Caco-2 (cell line): Measurements from ENCODE around the gene FCRLB. TPM values are rescaled to one million over a fixed set of nuclear protein-coding genes. Genes with fewer than 3 reads are reported as not detected.

Source experiments
- BruUV-seq: library from RNA; stranded (reverse); fragments of 400-500 nt; replicated peaks from 2 replicates; lab custom pipeline; 2021; lab: Mats Ljungman, UMichigan
- CTCF ChIA-PET: fragments of 300-600 bp; sonication (Branson Sonifier 250); formaldehyde crosslinking; loops from one replicate; lab custom pipeline; 2022; ENCODE audit warnings: antibody characterized with exemption; lab: Charles Lee
- POLR2A ChIA-PET: fragments of 300-600 bp; sonication (Branson Sonifier 250); formaldehyde crosslinking; loops from one replicate; lab custom pipeline; 2022; ENCODE audit warnings: antibody characterized with exemption; lab: Charles Lee
- DNase-seq, 2 experiments: peaks; one replicate each; pipeline versions ENCODE4 v3.0.0 to v3.0.0-alpha.2; 2020 to 2022
- H3K27me3 ChIP-seq: replicated peaks from 2 replicates; pipeline ENCODE4 v1.6.0; 2011; ENCODE audit warnings: low read length; ENCODE audit not compliant: control insufficient read depth, insufficient read depth
- H3K36me3 ChIP-seq: 2 replicates; pipeline ENCODE4 v1.5.1; 2011; ENCODE audit warnings: low read length; ENCODE audit not compliant: control insufficient read depth, insufficient read depth
- H3K4me1 ChIP-seq: fragments of 250-450 bp; sonication (Bioruptor Pico); 2 replicates; pipeline ENCODE4 v1.5.1; 2020; ENCODE audit warnings: mild to moderate bottlenecking
- H3K4me3 ChIP-seq: 2 replicates; pipeline ENCODE4 v1.5.1; 2011; ENCODE audit warnings: low read depth, mild to moderate bottlenecking, control low read depth, low read length
- H3K9me3 ChIP-seq: fragments of 250-450 bp; sonication (Bioruptor Pico); 2 replicates; pipeline ENCODE4 v1.5.1; 2020; ENCODE audit warnings: mild to moderate bottlenecking, moderate library complexity
- H3K27ac Mint-ChIP-seq: one replicate; pipeline ENCODE4 v1.8.0; 2022; ENCODE audit warnings: mixed read lengths; ENCODE audit not compliant: unreplicated experiment
- H3K27me3 Mint-ChIP-seq: one replicate; pipeline ENCODE4 v1.8.0; 2022; ENCODE audit warnings: mixed read lengths; ENCODE audit not compliant: insufficient read depth, unreplicated experiment
- H3K36me3 Mint-ChIP-seq: one replicate; pipeline ENCODE4 v1.8.0; 2022; ENCODE audit warnings: mild to moderate bottlenecking, mixed read lengths; ENCODE audit not compliant: insufficient read depth, unreplicated experiment
- H3K4me1 Mint-ChIP-seq: one replicate; pipeline ENCODE4 v1.8.0; 2022; ENCODE audit warnings: low read depth, mixed read lengths; ENCODE audit not compliant: unreplicated experiment
- H3K4me3 Mint-ChIP-seq: one replicate; pipeline ENCODE4 v1.8.0; 2022; ENCODE audit warnings: mild to moderate bottlenecking, moderate library complexity, mixed read lengths; ENCODE audit not compliant: unreplicated experiment
- H3K9me3 Mint-ChIP-seq: one replicate; pipeline ENCODE4 v1.8.0; 2022; ENCODE audit warnings: mixed read lengths; ENCODE audit not compliant: unreplicated experiment
- intact Hi-C: fragments of 100-400 bp; cut with micrococcal nuclease; formaldehyde crosslinking; loops from one replicate; pipeline ENCODE4 v1.10.0; 2022; ENCODE audit not compliant: unreplicated experiment
- total RNA-seq: library from RNA; stranded (reverse); gene quantifications from 2 replicates; pipeline ENCODE4 v1.2.3, GENCODE V29; 2022
- TF ChIP-seq, protein P1 (sequence below), 2 experiments: fragments of 200-600 bp in 1 of 2; IDR thresholded peaks; 1 replicate in 1 of 2; 2 replicates in 1 of 2; pipeline versions ENCODE4 v1.5.1 to v1.8.0; 2011 to 2022; ENCODE audit warnings: antibody characterized with exemption in 1 of 2, control low read depth in 1 of 2, inconsistent platforms in 1 of 2, low read depth in 1 of 2, low read length in 1 of 2, mild to moderate bottlenecking in 1 of 2, moderate library complexity in 1 of 2; ENCODE audit not compliant: insufficient read depth in 1 of 2, severe bottlenecking in 1 of 2, unreplicated experiment in 1 of 2

The FCRLB gene
- total RNA-seq, 1 experiment from 2014 or later, result 0.29 TPM

DNA sequence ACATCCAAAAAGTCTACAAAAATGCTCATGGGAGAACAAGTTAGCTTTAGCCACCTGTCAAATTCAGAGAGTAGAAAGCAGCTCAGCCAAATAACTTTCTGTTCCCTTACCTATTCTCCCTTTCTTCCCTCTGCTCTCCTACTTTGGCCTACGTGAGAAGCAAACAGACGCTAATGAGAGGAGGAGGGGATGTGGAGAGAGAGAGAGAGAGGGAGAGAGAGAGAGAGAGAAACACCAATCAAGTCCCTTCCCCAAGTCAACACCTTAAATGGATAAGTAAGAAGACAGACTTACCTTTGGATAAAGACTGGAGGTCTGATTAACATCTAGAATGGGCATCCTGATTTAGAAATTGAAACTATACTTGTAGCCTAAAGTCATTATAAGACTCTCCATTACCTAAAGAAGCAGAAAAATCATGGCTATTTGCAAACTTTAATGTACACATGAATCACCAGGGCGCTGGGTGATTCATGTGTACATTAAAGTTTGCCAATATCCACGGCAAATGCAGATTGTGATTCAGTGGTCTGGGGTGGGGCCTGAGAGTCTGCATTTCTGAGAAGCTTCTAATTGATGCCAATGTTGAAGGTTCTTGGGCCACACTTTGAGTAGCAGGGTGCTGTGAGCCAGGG lies 15.1 kb downstream of the FCRLB start:
- Mint-ChIP-seq H3K27ac (no peak overlapping the region), H3K4me1 (no peaks in the 10 kb centered on the region), H3K9me3 (no peaks in the 10 kb centered on the region), H3K36me3 (no peaks in the 10 kb centered on the region), H3K4me3 (no peak overlapping the region), H3K27me3 (peaks cover 13% of the 10 kb centered on the region)
- Histone ChIP-seq H3K9me3 (no peaks in the 10 kb centered on the region), H3K4me1 (no peaks in the 10 kb centered on the region), H3K27me3 (no peaks in the 10 kb centered on the region), H3K4me3 (no peak overlapping the region), H3K36me3 (no peaks in the 10 kb centered on the region)
- ChIA-PET CTCF (no interaction called here), POLR2A (no interaction called here)
- intact Hi-C loops, result no loop called here
- DNase-seq, result no peak
- TF ChIP-seq, protein P1, sequence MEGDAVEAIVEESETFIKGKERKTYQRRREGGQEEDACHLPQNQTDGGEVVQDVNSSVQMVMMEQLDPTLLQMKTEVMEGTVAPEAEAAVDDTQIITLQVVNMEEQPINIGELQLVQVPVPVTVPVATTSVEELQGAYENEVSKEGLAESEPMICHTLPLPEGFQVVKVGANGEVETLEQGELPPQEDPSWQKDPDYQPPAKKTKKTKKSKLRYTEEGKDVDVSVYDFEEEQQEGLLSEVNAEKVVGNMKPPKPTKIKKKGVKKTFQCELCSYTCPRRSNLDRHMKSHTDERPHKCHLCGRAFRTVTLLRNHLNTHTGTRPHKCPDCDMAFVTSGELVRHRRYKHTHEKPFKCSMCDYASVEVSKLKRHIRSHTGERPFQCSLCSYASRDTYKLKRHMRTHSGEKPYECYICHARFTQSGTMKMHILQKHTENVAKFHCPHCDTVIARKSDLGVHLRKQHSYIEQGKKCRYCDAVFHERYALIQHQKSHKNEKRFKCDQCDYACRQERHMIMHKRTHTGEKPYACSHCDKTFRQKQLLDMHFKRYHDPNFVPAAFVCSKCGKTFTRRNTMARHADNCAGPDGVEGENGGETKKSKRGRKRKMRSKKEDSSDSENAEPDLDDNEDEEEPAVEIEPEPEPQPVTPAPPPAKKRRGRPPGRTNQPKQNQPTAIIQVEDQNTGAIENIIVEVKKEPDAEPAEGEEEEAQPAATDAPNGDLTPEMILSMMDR (IDR thresholded peaks at IDR 0.05; ENCODE audit: insufficient read depth in 1 of 2, low read depth in 1 of 2, low read length in 1 of 2, severe bottlenecking in 1 of 2, unreplicated experiment in 1 of 2), result no peak
- BruUV-seq, result no TSS peak

DNA sequence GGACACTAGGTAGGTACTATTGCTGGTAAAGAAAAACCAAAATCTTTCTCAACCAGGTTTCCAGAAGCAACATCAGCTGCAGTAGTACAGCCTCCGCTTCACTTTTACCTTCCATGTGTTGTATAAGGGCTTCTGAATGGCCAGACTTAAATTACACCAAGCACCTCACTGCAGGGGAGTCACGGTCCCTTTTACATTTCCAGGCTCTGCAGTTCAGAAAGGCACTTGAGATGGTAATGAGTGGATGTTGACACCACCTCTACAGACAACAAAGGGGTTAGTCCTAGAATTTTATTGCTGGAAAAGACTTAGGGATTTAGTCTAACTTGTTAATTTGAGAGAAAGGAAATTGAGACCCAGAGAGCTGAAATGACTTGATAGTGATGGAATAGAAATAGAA lies 16.3 kb downstream of the FCRLB start:
- no peak for DNase-seq
- Histone ChIP-seq H3K4me3 (no peak overlapping the region), H3K27me3 (no peaks in the 10 kb centered on the region), H3K36me3 (no peaks in the 10 kb centered on the region), H3K4me1 (no peaks in the 10 kb centered on the region), H3K9me3 (no peaks in the 10 kb centered on the region)
- ChIA-PET CTCF (interaction anchor here (0.9 kb wide), 1 partner anchor 29 kb away, joined by 3 read pairs; no protein-coding TSS in a partner anchor), POLR2A (no interaction called here)
- BruUV-seq, result no TSS peak
- no peaks in the 10 kb centered on the region for H3K4me1 Mint-ChIP-seq
- H3K9me3 Mint-ChIP-seq, result no peaks in the 10 kb centered on the region
- no peak overlapping the region for H3K4me3 Mint-ChIP-seq
- H3K36me3 Mint-ChIP-seq, result no peaks in the 10 kb centered on the region
- TF ChIP-seq, protein P1 (IDR thresholded peaks at IDR 0.05; ENCODE audit: insufficient read depth in 1 of 2, low read depth in 1 of 2, low read length in 1 of 2, severe bottlenecking in 1 of 2, unreplicated experiment in 1 of 2), result no peak
- no peak overlapping the region for H3K27ac Mint-ChIP-seq
- intact Hi-C loops, result no loop called here
- peaks cover 6% of the 10 kb centered on the region for H3K27me3 Mint-ChIP-seq

- peaks cover 4% of the 10 kb centered on the region for H3K27me3 Mint-ChIP-seq
- peak; percentile 45 to 54 for DNase-seq
- POLR2A ChIA-PET, result no interaction called here
These were observed 17.4 kb downstream of the FCRLB start for GRCh38 chr1:161738627-161739287.

More at GRCh38 chr1:161738627-161739287, 17.4 kb downstream of the FCRLB start:
- Histone ChIP-seq H3K9me3 (no peaks in the 10 kb centered on the region), H3K27me3 (no peaks in the 10 kb centered on the region), H3K4me3 (no peak overlapping the region), H3K4me1 (no peaks in the 10 kb centered on the region), H3K36me3 (no peaks in the 10 kb centered on the region)
- CTCF ChIA-PET, result interaction anchor here (0.5 to 1.2 kb wide), 10 partner anchors 11 to 353 kb away, joined by 3 to 5 read pairs (median 3); partner anchors contain the start of gene DUSP12
- intact Hi-C loops, result no loop called here
- no peaks in the 10 kb centered on the region for H3K36me3 Mint-ChIP-seq
- BruUV-seq, result no TSS peak
- H3K27ac Mint-ChIP-seq, result no peak overlapping the region
- H3K4me1 Mint-ChIP-seq, result no peaks in the 10 kb centered on the region
- TF ChIP-seq, protein P1 (IDR thresholded peaks at IDR 0.05; ENCODE audit: insufficient read depth in 1 of 2, low read depth in 1 of 2, low read length in 1 of 2, severe bottlenecking in 1 of 2, unreplicated experiment in 1 of 2), result peak; percentile 51 to 54
- no peak overlapping the region for H3K4me3 Mint-ChIP-seq
- no peaks in the 10 kb centered on the region for H3K9me3 Mint-ChIP-seq
